Measurements from ENCODE around the gene AARS2.

DNA sequence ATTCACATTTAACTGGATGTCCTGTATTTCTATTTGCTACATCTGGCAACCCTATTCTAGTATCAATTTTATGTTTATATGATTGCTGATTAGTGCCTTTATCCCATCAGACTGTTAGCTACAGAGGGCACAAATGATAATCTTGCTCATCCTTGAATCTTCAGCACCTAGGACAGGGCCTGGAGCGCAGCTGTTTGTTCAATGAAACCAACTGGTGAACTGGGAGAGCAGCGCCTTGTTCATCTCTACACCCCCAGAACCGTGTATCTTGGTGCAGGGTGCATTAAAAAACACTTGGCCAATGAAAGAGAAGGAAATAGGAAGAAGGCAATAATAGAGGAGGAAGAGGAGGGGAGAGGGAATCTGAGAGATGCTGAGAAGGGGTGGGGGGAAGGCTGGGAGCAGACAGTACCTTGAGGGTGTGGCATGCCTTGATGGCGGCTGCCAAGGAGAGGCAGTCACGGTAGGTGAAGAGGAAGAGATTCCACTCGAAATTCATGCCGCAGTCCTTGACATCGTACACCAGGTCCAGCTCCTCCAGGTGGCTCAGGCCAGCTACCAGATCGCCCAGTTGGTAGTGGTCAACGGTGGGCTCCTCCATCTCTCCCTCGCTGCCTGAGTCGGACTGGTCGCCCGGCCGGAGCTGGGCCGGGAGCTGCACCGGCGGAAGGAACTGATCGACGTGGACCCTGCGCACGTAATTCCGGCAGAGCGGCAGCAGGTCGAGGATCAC lies 27.4 kb downstream of the AARS2 start:
- TF ChIP-seq, protein P1, sequence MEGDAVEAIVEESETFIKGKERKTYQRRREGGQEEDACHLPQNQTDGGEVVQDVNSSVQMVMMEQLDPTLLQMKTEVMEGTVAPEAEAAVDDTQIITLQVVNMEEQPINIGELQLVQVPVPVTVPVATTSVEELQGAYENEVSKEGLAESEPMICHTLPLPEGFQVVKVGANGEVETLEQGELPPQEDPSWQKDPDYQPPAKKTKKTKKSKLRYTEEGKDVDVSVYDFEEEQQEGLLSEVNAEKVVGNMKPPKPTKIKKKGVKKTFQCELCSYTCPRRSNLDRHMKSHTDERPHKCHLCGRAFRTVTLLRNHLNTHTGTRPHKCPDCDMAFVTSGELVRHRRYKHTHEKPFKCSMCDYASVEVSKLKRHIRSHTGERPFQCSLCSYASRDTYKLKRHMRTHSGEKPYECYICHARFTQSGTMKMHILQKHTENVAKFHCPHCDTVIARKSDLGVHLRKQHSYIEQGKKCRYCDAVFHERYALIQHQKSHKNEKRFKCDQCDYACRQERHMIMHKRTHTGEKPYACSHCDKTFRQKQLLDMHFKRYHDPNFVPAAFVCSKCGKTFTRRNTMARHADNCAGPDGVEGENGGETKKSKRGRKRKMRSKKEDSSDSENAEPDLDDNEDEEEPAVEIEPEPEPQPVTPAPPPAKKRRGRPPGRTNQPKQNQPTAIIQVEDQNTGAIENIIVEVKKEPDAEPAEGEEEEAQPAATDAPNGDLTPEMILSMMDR (IDR thresholded peaks at IDR 0.05) = no peak
- no peak for TF ChIP-seq POLR2A (IDR thresholded peaks at IDR 0.05)

Measured in uterus (tissue), 2 donors.